HCT116 (cell line): Measurements from ENCODE around the gene TMEM26. TPM values are rescaled to one million over a fixed set of nuclear protein-coding genes. Genes with fewer than 3 reads are reported as not detected.

ENCODE experiments used
- ATAC-seq: fragments of 200-7000 bp; cut with Tn5 transposase; 2 replicates; pipeline ENCODE4 v1.9.1; 2020; ENCODE audit warnings: mild to moderate bottlenecking, moderate library complexity
- BruUV-seq: library from RNA; stranded (reverse); fragments of 400-500 nt; replicated peaks from 2 replicates; lab custom pipeline; 2021; lab: Mats Ljungman, UMichigan
- CTCF ChIA-PET: fragments of 300-600 bp; sonication (Branson Sonifier 250); formaldehyde crosslinking; loops from one replicate; lab custom pipeline; 2021; ENCODE audit warnings: antibody characterized with exemption; lab: Charles Lee
- POLR2A ChIA-PET: fragments of 300-600, 350-600 bp; sonication (Branson Sonifier 250); formaldehyde crosslinking; loops from one replicate; lab custom pipeline; 2021; ENCODE audit warnings: antibody characterized with exemption; lab: Charles Lee
- RAD21 ChIA-PET, 2 experiments: fragments of 300-600 bp; sonication (Branson Sonifier 250); formaldehyde crosslinking; loops; one replicate each; lab custom pipeline; 2023; ENCODE audit warnings: low total read pairs in 2 of 2; ENCODE audit not compliant: uncharacterized antibody in 2 of 2, unreplicated experiment in 2 of 2, low non-redundant PET in 1 of 2; lab: Charles Lee
- DNase-seq: peaks from one replicate; pipeline ENCODE4 v3.0.0-alpha.2; 2010; ENCODE audit warnings: low read depth, low spot score
- H2AFZ ChIP-seq: fragments of 200-600 bp; shearing (Covaris generic), sonication (generic); 2 replicates; pipeline ENCODE4 v1.6.1; 2017; ENCODE audit warnings: low read depth, mixed run types, mixed read lengths, antibody characterized with exemption, low read length; ENCODE audit not compliant: poor library complexity, severe bottlenecking
- H3K27ac ChIP-seq: 2 replicates; pipeline ENCODE4 v1.5.1; 2012; ENCODE audit warnings: low read depth, low read length
- H3K27me3 ChIP-seq: fragments of 200-600 bp; sonication (generic); 2 replicates; pipeline ENCODE4 v1.6.1; 2016; ENCODE audit warnings: mixed run types, low read length, mixed read lengths; ENCODE audit not compliant: insufficient read depth
- H3K36me3 ChIP-seq, 2 experiments: fragments of 200-500 bp in 1 of 2; fragments of 200-600 bp in 1 of 2; sonication (Bioruptor generic) in 1 of 2; sonication (generic) in 1 of 2; 2 replicates each; pipeline versions ENCODE4 v1.5.1 to v1.6.1; 2014 to 2016; ENCODE audit warnings: low read length in 2 of 2, inconsistent platforms in 1 of 2, mixed read lengths in 1 of 2, mixed run types in 1 of 2; ENCODE audit not compliant: insufficient read depth in 2 of 2, control insufficient read depth in 1 of 2
- H3K4me1 ChIP-seq, 2 experiments: fragments of 200-600 bp in 1 of 2; sonication (generic) in 1 of 2; 2 replicates each; pipeline versions ENCODE4 v1.5.1 to v1.6.1; 2012 to 2017; ENCODE audit warnings: low read length in 2 of 2, inconsistent platforms in 1 of 2, mild to moderate bottlenecking in 1 of 2, mixed read lengths in 1 of 2, mixed run types in 1 of 2, moderate library complexity in 1 of 2; ENCODE audit not compliant: insufficient read depth in 2 of 2, control insufficient read depth in 1 of 2
- H3K4me2 ChIP-seq: fragments of 200-600 bp; sonication (generic); 2 replicates; pipeline ENCODE4 v1.6.1; 2017; ENCODE audit warnings: mixed run types, low read length, mixed read lengths
- H3K4me3 ChIP-seq, 2 experiments: fragments of 200-600 bp in 1 of 2; sonication (generic) in 1 of 2; replicated peaks in 1 of 2; 2 replicates each; pipeline ENCODE4 v1.5.1; 2011 to 2016; ENCODE audit warnings: low read length in 2 of 2, control low read depth in 1 of 2, low read depth in 1 of 2, mild to moderate bottlenecking in 1 of 2, mixed read lengths in 1 of 2, mixed run types in 1 of 2
- H3K79me2 ChIP-seq: fragments of 200-600 bp; sonication (generic); 2 replicates; pipeline ENCODE4 v1.6.1; 2017; ENCODE audit warnings: mild to moderate bottlenecking, mixed run types, low read length, moderate library complexity, mixed read lengths; ENCODE audit not compliant: insufficient read depth
- H3K9ac ChIP-seq: fragments of 200-600 bp; sonication (generic); 2 replicates; pipeline ENCODE4 v1.6.1; 2016; ENCODE audit warnings: low read length, mixed read lengths
- H3K9me2 ChIP-seq: fragments of 200-600 bp; sonication (generic), shearing (Covaris generic); 2 replicates; pipeline ENCODE4 v1.6.1; 2017; ENCODE audit warnings: mixed run types, mild to moderate bottlenecking, moderate library complexity; ENCODE audit not compliant: insufficient read depth
- H3K9me3 ChIP-seq, 2 experiments: fragments of 200-500 bp in 1 of 2; fragments of 200-600 bp in 1 of 2; sonication (Bioruptor generic) in 1 of 2; sonication (generic) in 1 of 2; 2 replicates each; pipeline ENCODE4 v1.6.1; 2014 to 2017; ENCODE audit warnings: low read length in 2 of 2, mixed read lengths in 2 of 2, inconsistent platforms in 1 of 2, low read depth in 1 of 2, mild to moderate bottlenecking in 1 of 2, mixed run types in 1 of 2, moderate library complexity in 1 of 2; ENCODE audit not compliant: control insufficient read depth in 1 of 2, insufficient read depth in 1 of 2
- H4K20me1 ChIP-seq: fragments of 200-600 bp; sonication (generic), shearing (Covaris generic); 2 replicates; pipeline ENCODE4 v1.6.1; 2017; ENCODE audit warnings: mixed run types, mild to moderate bottlenecking, moderate library complexity; ENCODE audit not compliant: insufficient read depth
- EZH2phosphoT487 ChIP-seq: fragments of 200-600 bp; IDR thresholded peaks from 2 replicates; pipeline ENCODE4 v1.6.1; 2018; ENCODE audit warnings: antibody characterized with exemption, borderline replicate concordance
- FOSL1 ChIP-seq: IDR thresholded peaks from 2 replicates; pipeline ENCODE4 v1.6.1; 2012; ENCODE audit warnings: low read depth
- POLR2A ChIP-seq: IDR thresholded peaks from 2 replicates; pipeline ENCODE4 v1.7.0; 2011; ENCODE audit warnings: borderline replicate concordance; ENCODE audit not compliant: insufficient read depth, insufficient read length; ENCODE audit errors: extremely low read depth
- POLR2AphosphoS5 ChIP-seq: IDR thresholded peaks from 2 replicates; pipeline ENCODE4 v1.6.1; 2011; ENCODE audit warnings: mild to moderate bottlenecking, low read depth, low read length, moderate library complexity
- SP1 ChIP-seq: IDR thresholded peaks from 2 replicates; pipeline ENCODE4 v1.6.1; 2012; ENCODE audit warnings: low read depth
- intact Hi-C: fragments of 100-400 bp; cut with micrococcal nuclease; formaldehyde crosslinking; loops from 2 replicates; pipeline ENCODE4 v1.10.0; 2022
- total RNA-seq: library from RNA; stranded (reverse); gene quantifications from one replicate; pipeline ENCODE4 v1.2.1, GENCODE V29; 2021; ENCODE audit not compliant: unreplicated experiment
- TF ChIP-seq, protein P1 (sequence below), 3 experiments: fragments of 200-600 bp in 1 of 3; sonication (generic) in 1 of 3; IDR thresholded peaks in 2 of 3; conservative IDR thresholded peaks in 1 of 3; 2 replicates each; pipeline ENCODE4 v1.5.1; 2012 to 2017; ENCODE audit warnings: low read depth in 2 of 3, low read length in 2 of 3, antibody characterized with exemption in 1 of 3, borderline replicate concordance in 1 of 3, control low read depth in 1 of 3, mild to moderate bottlenecking in 1 of 3, mixed read lengths in 1 of 3, mixed run types in 1 of 3, moderate library complexity in 1 of 3; ENCODE audit not compliant: insufficient read depth in 1 of 3
- TF ChIP-seq, protein P2 (sequence below): IDR thresholded peaks from 2 replicates; pipeline ENCODE4 v1.6.1; 2012

The TMEM26 gene
- total RNA-seq, 1 experiment from 2014 or later, result not detected

DNA sequence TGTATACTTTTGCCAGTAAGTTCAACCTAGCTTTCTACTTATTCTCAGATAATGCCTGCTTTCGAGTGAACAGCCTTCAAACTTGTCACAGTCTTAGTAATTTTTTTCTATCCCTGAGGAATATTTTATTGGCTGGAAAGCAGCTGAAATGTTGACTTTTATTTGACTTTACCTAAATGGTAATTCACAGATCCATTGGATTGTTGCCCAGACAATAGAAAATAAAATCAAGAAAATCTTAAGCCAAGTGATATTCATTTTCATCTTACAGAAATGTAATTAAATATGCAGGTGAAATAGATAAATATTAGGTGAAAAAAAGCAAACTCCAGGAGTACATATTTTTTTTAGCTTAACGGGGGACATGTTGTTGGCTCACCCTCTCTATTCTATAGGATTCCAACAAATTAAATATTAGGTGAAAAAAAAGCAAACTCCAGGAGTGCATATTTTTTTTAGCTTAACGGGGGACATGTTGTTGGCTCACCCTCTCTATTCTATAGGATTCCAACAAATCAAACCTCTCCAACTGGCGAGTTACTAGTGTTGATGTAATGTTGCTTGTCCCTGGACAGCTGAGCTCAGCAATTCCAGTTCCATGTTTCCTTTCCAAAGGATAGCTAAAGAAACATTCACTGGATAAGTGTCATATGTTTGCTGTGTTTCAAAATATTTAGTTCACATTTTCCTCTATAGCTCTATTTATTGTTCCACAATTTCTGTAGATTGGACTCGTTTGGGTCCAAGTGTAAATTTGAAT lies 4.2 kb downstream of the TMEM26 start:
- CTCF ChIA-PET, result no interaction called here

More for the DNA sequence above, 4.2 kb downstream of the TMEM26 start:
- no peaks in the 10 kb centered on the region for H4K20me1 ChIP-seq
- H3K4me1 ChIP-seq, result no peaks in the 10 kb centered on the region
- no peak overlapping the region for H3K4me2 ChIP-seq
- H3K9me2 ChIP-seq, result no peaks in the 10 kb centered on the region; the same call in 1 of the 2 replicates
- no peak for ATAC-seq
- no peak overlapping the region for H3K9ac ChIP-seq
- no TSS peak for BruUV-seq
- POLR2A ChIA-PET, result no interaction called here
- TF ChIP-seq POLR2AphosphoS5 (no peak), FOSL1 (no peak), SP1 (no peak), POLR2A (no peak), EZH2phosphoT487 (no peak)
- TF ChIP-seq, protein P1, sequence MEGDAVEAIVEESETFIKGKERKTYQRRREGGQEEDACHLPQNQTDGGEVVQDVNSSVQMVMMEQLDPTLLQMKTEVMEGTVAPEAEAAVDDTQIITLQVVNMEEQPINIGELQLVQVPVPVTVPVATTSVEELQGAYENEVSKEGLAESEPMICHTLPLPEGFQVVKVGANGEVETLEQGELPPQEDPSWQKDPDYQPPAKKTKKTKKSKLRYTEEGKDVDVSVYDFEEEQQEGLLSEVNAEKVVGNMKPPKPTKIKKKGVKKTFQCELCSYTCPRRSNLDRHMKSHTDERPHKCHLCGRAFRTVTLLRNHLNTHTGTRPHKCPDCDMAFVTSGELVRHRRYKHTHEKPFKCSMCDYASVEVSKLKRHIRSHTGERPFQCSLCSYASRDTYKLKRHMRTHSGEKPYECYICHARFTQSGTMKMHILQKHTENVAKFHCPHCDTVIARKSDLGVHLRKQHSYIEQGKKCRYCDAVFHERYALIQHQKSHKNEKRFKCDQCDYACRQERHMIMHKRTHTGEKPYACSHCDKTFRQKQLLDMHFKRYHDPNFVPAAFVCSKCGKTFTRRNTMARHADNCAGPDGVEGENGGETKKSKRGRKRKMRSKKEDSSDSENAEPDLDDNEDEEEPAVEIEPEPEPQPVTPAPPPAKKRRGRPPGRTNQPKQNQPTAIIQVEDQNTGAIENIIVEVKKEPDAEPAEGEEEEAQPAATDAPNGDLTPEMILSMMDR (IDR thresholded peaks at IDR 0.05 in 2 of 3, conservative IDR thresholded peaks at IDR 0.05 in 1 of 3; ENCODE audit: borderline replicate concordance in 1 of 3, insufficient read depth in 1 of 3, low read depth in 2 of 3, low read length in 2 of 3), result no peak
- TF ChIP-seq, protein P2, sequence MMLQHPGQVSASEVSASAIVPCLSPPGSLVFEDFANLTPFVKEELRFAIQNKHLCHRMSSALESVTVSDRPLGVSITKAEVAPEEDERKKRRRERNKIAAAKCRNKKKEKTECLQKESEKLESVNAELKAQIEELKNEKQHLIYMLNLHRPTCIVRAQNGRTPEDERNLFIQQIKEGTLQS, result no peak
- TF ChIP-seq, all 23 proteins: peak for 0
- no peak for DNase-seq
- RAD21 ChIA-PET, result no interaction called here
- H3K4me3 ChIP-seq, result no peak overlapping the region
- H3K36me3 ChIP-seq, result no peaks in the 10 kb centered on the region
- H3K27me3 ChIP-seq, result no peaks in the 10 kb centered on the region
- no peaks in the 10 kb centered on the region for H3K9me3 ChIP-seq
- H2AFZ ChIP-seq, result no peak overlapping the region
- H3K79me2 ChIP-seq, result no peaks in the 10 kb centered on the region
- intact Hi-C loops, result no loop called here
- H3K27ac ChIP-seq, result no peak overlapping the region
